Umbilical cord (tissue), 2 donors: ENCODE results near the gene ZMYND11. TPM values are rescaled to one million over a fixed set of nuclear protein-coding genes. Genes with fewer than 3 reads are reported as not detected.

Source experiments
- DNase-seq: peaks from one replicate; pipeline ENCODE4 v3.0.0-alpha.2; 2015; ENCODE audit warnings: low spot score
- total RNA-seq: library from RNA; depleted of rRNA; stranded (reverse); fragments of >200 nt; gene quantifications from one replicate; pipeline ENCODE4 v1.2.3, GENCODE V29; 2014; ENCODE audit warnings: low replicate concordance; ENCODE audit not compliant: insufficient read depth

Gene ZMYND11
- total RNA-seq, 1 donor from 2014 or later: 68.1 TPM

- DNase-seq: peak; percentile 17
Measured at GRCh38 chr10:191703-192518, 56.7 kb downstream of the ZMYND11 start.

- DNase-seq: no peak
Measured at GRCh38 chr10:194281-194680, 59.0 kb downstream of the ZMYND11 start.

- DNase-seq: no peak
Measured at GRCh38 chr10:200405-200804, 65.2 kb downstream of the ZMYND11 start.

GRCh38 chr10:201328-201771 lies 66.1 kb downstream of the ZMYND11 start:
- no peak for DNase-seq

GRCh38 chr10:208616-209015 lies 73.4 kb downstream of the ZMYND11 start:
- DNase-seq: no peak

GRCh38 chr10:209357-209756 lies 74.1 kb downstream of the ZMYND11 start:
- no peak for DNase-seq

GRCh38 chr10:210297-210696 lies 75.0 kb downstream of the ZMYND11 start:
- no peak for DNase-seq

- DNase-seq: no peak
Measured at GRCh38 chr10:215444-215843, 80.2 kb downstream of the ZMYND11 start.

- no peak for DNase-seq
Measured at GRCh38 chr10:218798-219197, 83.5 kb downstream of the ZMYND11 start.

GRCh38 chr10:219731-220472 lies 84.6 kb downstream of the ZMYND11 start:
- DNase-seq: no peak

- no peak for DNase-seq
Measured at GRCh38 chr10:224571-224970, 89.3 kb downstream of the ZMYND11 start.

GRCh38 chr10:226018-226417 lies 90.8 kb downstream of the ZMYND11 start:
- DNase-seq: peak; percentile 91

- peak; percentile 85 for DNase-seq
Measured at GRCh38 chr10:227014-227413, 91.8 kb downstream of the ZMYND11 start.

GRCh38 chr10:228366-228765 lies 93.1 kb downstream of the ZMYND11 start:
- DNase-seq: peak; percentile 37

- no peak for DNase-seq
Measured at GRCh38 chr10:230758-231157, 95.5 kb downstream of the ZMYND11 start.

GRCh38 chr10:232061-232460 lies 96.8 kb downstream of the ZMYND11 start:
- DNase-seq: no peak

GRCh38 chr10:232878-233277 lies 97.6 kb downstream of the ZMYND11 start:
- no peak for DNase-seq

- DNase-seq: peak; percentile 70
Measured at GRCh38 chr10:234708-235406, 99.6 kb downstream of the ZMYND11 start.

GRCh38 chr10:235915-236314 lies 100.7 kb downstream of the ZMYND11 start:
- DNase-seq: no peak

GRCh38 chr10:239109-239508 lies 103.9 kb downstream of the ZMYND11 start:
- DNase-seq: no peak

- no peak for DNase-seq
Measured at GRCh38 chr10:241451-241850, 106.2 kb downstream of the ZMYND11 start.

- DNase-seq: no peak
Measured at GRCh38 chr10:241966-242643, 106.8 kb downstream of the ZMYND11 start.
